Peyer's patch (tissue), 4 donors: ENCODE results near the gene NLRP8.

Experiments
- POLR2A ChIP-seq, 2 donors: fragments of 450-650 bp; IDR thresholded peaks; one replicate each; pipeline ENCODE4 v1.5.1; 2017; ENCODE audit warnings: antibody characterized with exemption in 2 of 2, mild to moderate bottlenecking in 2 of 2, moderate library complexity in 2 of 2
- TF ChIP-seq, protein P1 (sequence below), 6 experiments: fragments of 450-650 bp in 4 of 6; fragments of 200-600 bp in 2 of 6; sonication (generic) in 1 of 6; IDR thresholded peaks; one replicate each; pipeline ENCODE4 v1.5.1; 2017 to 2019; ENCODE audit warnings: antibody characterized with exemption in 6 of 6, mild to moderate bottlenecking in 3 of 6, moderate library complexity in 1 of 6

- TF ChIP-seq POLR2A (IDR thresholded peaks at IDR 0.05): no peak
- TF ChIP-seq, protein P1, sequence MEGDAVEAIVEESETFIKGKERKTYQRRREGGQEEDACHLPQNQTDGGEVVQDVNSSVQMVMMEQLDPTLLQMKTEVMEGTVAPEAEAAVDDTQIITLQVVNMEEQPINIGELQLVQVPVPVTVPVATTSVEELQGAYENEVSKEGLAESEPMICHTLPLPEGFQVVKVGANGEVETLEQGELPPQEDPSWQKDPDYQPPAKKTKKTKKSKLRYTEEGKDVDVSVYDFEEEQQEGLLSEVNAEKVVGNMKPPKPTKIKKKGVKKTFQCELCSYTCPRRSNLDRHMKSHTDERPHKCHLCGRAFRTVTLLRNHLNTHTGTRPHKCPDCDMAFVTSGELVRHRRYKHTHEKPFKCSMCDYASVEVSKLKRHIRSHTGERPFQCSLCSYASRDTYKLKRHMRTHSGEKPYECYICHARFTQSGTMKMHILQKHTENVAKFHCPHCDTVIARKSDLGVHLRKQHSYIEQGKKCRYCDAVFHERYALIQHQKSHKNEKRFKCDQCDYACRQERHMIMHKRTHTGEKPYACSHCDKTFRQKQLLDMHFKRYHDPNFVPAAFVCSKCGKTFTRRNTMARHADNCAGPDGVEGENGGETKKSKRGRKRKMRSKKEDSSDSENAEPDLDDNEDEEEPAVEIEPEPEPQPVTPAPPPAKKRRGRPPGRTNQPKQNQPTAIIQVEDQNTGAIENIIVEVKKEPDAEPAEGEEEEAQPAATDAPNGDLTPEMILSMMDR (IDR thresholded peaks at IDR 0.05): no peak
These were observed 8.8 kb downstream of the NLRP8 start for GRCh38 chr19:55956431-55956830.
